Keratinocyte (primary cell): ENCODE measurements around the gene ABHD6. TPM values are rescaled to one million over a fixed set of nuclear protein-coding genes. Genes with fewer than 3 reads are reported as not detected.

ENCODE experiments used
- DNase-seq: peaks from one replicate; pipeline ENCODE4 v3.0.0-alpha.2; 2011; ENCODE audit warnings: low read depth, missing footprints, low spot score
- FAIRE-seq: peaks from 2 replicates; lab custom pipeline; 2011; peaks lifted over from hg19 to GRCh38; lab: Jason Lieb, UNC
- H2AFZ ChIP-seq: 2 replicates; pipeline ENCODE4 v1.6.0; 2012; ENCODE audit warnings: low read length, control low read depth, inconsistent platforms; ENCODE audit not compliant: control insufficient read depth
- H3K27ac ChIP-seq: 2 replicates; pipeline ENCODE4 v1.5.1; 2011; ENCODE audit warnings: low read length; ENCODE audit not compliant: control insufficient read depth, insufficient read depth
- H3K27me3 ChIP-seq: 3 replicates; pipeline ENCODE4 v1.6.0; 2011; ENCODE audit warnings: low read length; ENCODE audit not compliant: control insufficient read depth, insufficient read depth; ENCODE audit errors: extremely low read depth
- H3K36me3 ChIP-seq, 2 experiments: 2 replicates in 1 of 2; 3 replicates in 1 of 2; pipeline ENCODE4 v1.5.1; 2011; ENCODE audit warnings: low read length in 2 of 2, mild to moderate bottlenecking in 1 of 2; ENCODE audit not compliant: control insufficient read depth in 2 of 2, insufficient read depth in 2 of 2; ENCODE audit errors: extremely low read depth in 1 of 2
- H3K4me1 ChIP-seq: 3 replicates; pipeline ENCODE4 v1.5.1; 2011; ENCODE audit warnings: low read length; ENCODE audit not compliant: control insufficient read depth, insufficient read depth; ENCODE audit errors: extremely low read depth
- H3K4me2 ChIP-seq: 3 replicates; pipeline ENCODE4 v1.6.0; 2011; ENCODE audit warnings: low read depth, low read length; ENCODE audit not compliant: control insufficient read depth, insufficient read depth; ENCODE audit errors: extremely low read depth
- H3K4me3 ChIP-seq, 3 experiments: fragments of 200-600 bp in 1 of 3; sonication (generic) in 1 of 3; 2 replicates in 2 of 3; 3 replicates in 1 of 3; pipeline ENCODE4 v1.5.1; 2011 to 2016; ENCODE audit warnings: low read length in 3 of 3, mild to moderate bottlenecking in 3 of 3, control low read depth in 2 of 3, inconsistent platforms in 1 of 3, low read depth in 1 of 3, mixed read lengths in 1 of 3, mixed run types in 1 of 3, moderate library complexity in 1 of 3; ENCODE audit not compliant: control insufficient read depth in 2 of 3, insufficient read depth in 2 of 3; ENCODE audit errors: extremely low read depth in 1 of 3
- H3K79me2 ChIP-seq: 2 replicates; pipeline ENCODE4 v1.6.0; 2012; ENCODE audit warnings: low read length; ENCODE audit not compliant: control insufficient read depth, insufficient read depth
- H3K9ac ChIP-seq: 3 replicates; pipeline ENCODE4 v1.6.0; 2011; ENCODE audit warnings: low read length; ENCODE audit not compliant: control insufficient read depth, insufficient read depth; ENCODE audit errors: extremely low read depth
- H3K9me1 ChIP-seq: 3 replicates; pipeline ENCODE4 v1.6.0; 2011; ENCODE audit warnings: low read length; ENCODE audit not compliant: control insufficient read depth, insufficient read depth; ENCODE audit errors: extremely low read depth
- H3K9me3 ChIP-seq: 2 replicates; pipeline ENCODE4 v1.5.1; 2012; ENCODE audit warnings: low read depth, low read length; ENCODE audit not compliant: control insufficient read depth
- H4K20me1 ChIP-seq: 3 replicates; pipeline ENCODE4 v1.6.0; 2011; ENCODE audit warnings: low read length; ENCODE audit not compliant: control insufficient read depth, insufficient read depth; ENCODE audit errors: extremely low read depth
- EZH2 ChIP-seq: IDR thresholded peaks from one replicate; pipeline ENCODE4 v1.6.1; 2012; ENCODE audit warnings: inconsistent platforms, mild to moderate bottlenecking, low read length, moderate library complexity
- dilution Hi-C: fragments of 300-500 bp; cut with MboI; formaldehyde crosslinking; loops from one replicate; pipeline ENCODE4 v1.7.0; 2020; ENCODE audit warnings: low sequenced_read_pairs; ENCODE audit not compliant: extremely low pct_ligation_motif_present
- polyA plus RNA-seq, 5 experiments: library from polyadenylated mRNA; depleted of rRNA in 3 of 5; stranded (reverse) in 3 of 5; stranded (forward) in 1 of 5; unstranded in 1 of 5; fragments of >200 nt; gene quantifications; 1 replicate in 1 of 5; 2 replicates in 3 of 5; 3 replicates in 1 of 5; pipeline versions ENCODE4 v1.2.1 to v1.2.3, GENCODE V29; 2011 to 2012; ENCODE audit warnings: missing spikeins in 2 of 5, low read depth in 1 of 5, low replicate concordance in 1 of 5
- TF ChIP-seq, protein P1 (sequence below), 3 experiments: IDR thresholded peaks in 1 of 3; conservative IDR thresholded peaks in 1 of 3; optimal IDR thresholded peaks in 1 of 3; 2 replicates in 2 of 3; 3 replicates in 1 of 3; pipeline versions ENCODE3 to v1.5.1; 2011; ENCODE audit warnings: low read length in 3 of 3, mild to moderate bottlenecking in 3 of 3, moderate library complexity in 2 of 3, control low read depth in 1 of 3, inconsistent platforms in 1 of 3; ENCODE audit not compliant: insufficient read depth in 2 of 3; ENCODE audit errors: extremely low read depth in 1 of 3

Gene ABHD6
- polyA plus RNA-seq, 1 donor (not counting 4 experiments of a cell fraction or from before 2014, with no cell fraction given): 15.2 TPM

GRCh38 chr3:58214484-58215316 is 22.9 kb upstream of the ABHD6 start:
- peaks cover 45% of the 10 kb centered on the region for H3K4me1 ChIP-seq
- no peaks in the 10 kb centered on the region for H3K79me2 ChIP-seq
- H3K27ac ChIP-seq: peak overlapping the region; percentile 91
- FAIRE-seq: peak; percentile 99
- peak overlapping the region; percentile 78 for H3K9ac ChIP-seq
- H3K27me3 ChIP-seq: no peaks in the 10 kb centered on the region
- H3K4me2 ChIP-seq: peak overlapping the region; percentile 70
- no peak overlapping the region for H2AFZ ChIP-seq
- no peaks in the 10 kb centered on the region for H3K9me1 ChIP-seq
- TF ChIP-seq EZH2: no peak
- TF ChIP-seq, protein P1, sequence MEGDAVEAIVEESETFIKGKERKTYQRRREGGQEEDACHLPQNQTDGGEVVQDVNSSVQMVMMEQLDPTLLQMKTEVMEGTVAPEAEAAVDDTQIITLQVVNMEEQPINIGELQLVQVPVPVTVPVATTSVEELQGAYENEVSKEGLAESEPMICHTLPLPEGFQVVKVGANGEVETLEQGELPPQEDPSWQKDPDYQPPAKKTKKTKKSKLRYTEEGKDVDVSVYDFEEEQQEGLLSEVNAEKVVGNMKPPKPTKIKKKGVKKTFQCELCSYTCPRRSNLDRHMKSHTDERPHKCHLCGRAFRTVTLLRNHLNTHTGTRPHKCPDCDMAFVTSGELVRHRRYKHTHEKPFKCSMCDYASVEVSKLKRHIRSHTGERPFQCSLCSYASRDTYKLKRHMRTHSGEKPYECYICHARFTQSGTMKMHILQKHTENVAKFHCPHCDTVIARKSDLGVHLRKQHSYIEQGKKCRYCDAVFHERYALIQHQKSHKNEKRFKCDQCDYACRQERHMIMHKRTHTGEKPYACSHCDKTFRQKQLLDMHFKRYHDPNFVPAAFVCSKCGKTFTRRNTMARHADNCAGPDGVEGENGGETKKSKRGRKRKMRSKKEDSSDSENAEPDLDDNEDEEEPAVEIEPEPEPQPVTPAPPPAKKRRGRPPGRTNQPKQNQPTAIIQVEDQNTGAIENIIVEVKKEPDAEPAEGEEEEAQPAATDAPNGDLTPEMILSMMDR (optimal IDR thresholded peaks at IDR 0.05 in 1 of 3, IDR thresholded peaks at IDR 0.05 in 1 of 3, conservative IDR thresholded peaks at IDR 0.05 in 1 of 3; ENCODE audit: extremely low read depth in 1 of 3, insufficient read depth in 2 of 3, low read length in 3 of 3): peak in 2 of 3 experiments; percentile 15 to 33
- H3K4me3 ChIP-seq: peak overlapping the region in 2 of 3 experiments; percentile 2 to 30
- DNase-seq: peak; percentile 97
- H3K36me3 ChIP-seq: no peaks in the 10 kb centered on the region
- dilution Hi-C loops: no loop called here
- no peaks in the 10 kb centered on the region for H4K20me1 ChIP-seq
- H3K9me3 ChIP-seq: no peaks in the 10 kb centered on the region

- TF ChIP-seq, protein P1 (optimal IDR thresholded peaks at IDR 0.05 in 1 of 3, IDR thresholded peaks at IDR 0.05 in 1 of 3, conservative IDR thresholded peaks at IDR 0.05 in 1 of 3; ENCODE audit: extremely low read depth in 1 of 3, insufficient read depth in 2 of 3, low read length in 3 of 3): no peak
- no peak for TF ChIP-seq EZH2
- Histone ChIP-seq H3K4me1 (peaks cover 43% of the 10 kb centered on the region), H3K9ac (peak overlapping the region; percentile 78), H3K27me3 (no peaks in the 10 kb centered on the region), H3K36me3 (no peaks in the 10 kb centered on the region), H2AFZ (no peak overlapping the region), H3K27ac (peak overlapping the region; percentile 91), H3K9me3 (no peaks in the 10 kb centered on the region), H3K79me2 (no peaks in the 10 kb centered on the region), H3K4me2 (peak overlapping the region; percentile 70), H3K9me1 (no peaks in the 10 kb centered on the region), H4K20me1 (no peaks in the 10 kb centered on the region), H3K4me3 (peak overlapping the region in 2 of 3 experiments; percentile 2 to 30)
- dilution Hi-C loops: no loop called here
- FAIRE-seq: no peak
- no peak for DNase-seq
These were observed 22.1 kb upstream of the ABHD6 start for GRCh38 chr3:58215317-58216025.
